Activated naive CD8-positive, alpha-beta T cell treated with anti-CD3 and anti-CD28 coated beads, Interleukin-2, amount 50 U/mL, for 24 hours (primary cell): ENCODE data around the gene PKD1L1.

Experiments used
- ATAC-seq: fragments of 150-1000 bp; cut with Tn5 transposase; one replicate; pipeline ENCODE4 v1.10.0; 2021
- DNase-seq: peaks from one replicate; pipeline ENCODE4 v3.0.0; 2021
- H3K27ac Mint-ChIP-seq: one replicate; pipeline ENCODE4 v1.8.0; 2021; ENCODE audit warnings: mild to moderate bottlenecking, mixed read lengths
- H3K27me3 Mint-ChIP-seq: one replicate; pipeline ENCODE4 v1.8.0; 2021; ENCODE audit warnings: mixed read lengths
- H3K36me3 Mint-ChIP-seq: one replicate; pipeline ENCODE4 v1.8.0; 2021; ENCODE audit warnings: low read depth, mixed read lengths
- H3K4me1 Mint-ChIP-seq: one replicate; pipeline ENCODE4 v1.8.0; 2021; ENCODE audit warnings: mixed read lengths
- H3K4me3 Mint-ChIP-seq: one replicate; pipeline ENCODE4 v1.8.0; 2021; ENCODE audit warnings: mild to moderate bottlenecking, moderate library complexity, mixed read lengths
- H3K9me3 Mint-ChIP-seq: one replicate; pipeline ENCODE4 v1.8.0; 2021; ENCODE audit warnings: mixed read lengths

PKD1L1 gene

GRCh38 chr7:47846138-47846836 lies 102.0 kb downstream of the PKD1L1 start:
- DNase-seq = no peak
- H3K4me1 Mint-ChIP-seq = no peaks in the 10 kb centered on the region
- peaks cover 5% of the 10 kb centered on the region for H3K27me3 Mint-ChIP-seq
- no peaks in the 10 kb centered on the region for H3K9me3 Mint-ChIP-seq
- ATAC-seq = no peak
- H3K27ac Mint-ChIP-seq = no peak overlapping the region
- H3K4me3 Mint-ChIP-seq = no peak overlapping the region
- no peaks in the 10 kb centered on the region for H3K36me3 Mint-ChIP-seq

- H3K27ac Mint-ChIP-seq = no peak overlapping the region
- H3K4me3 Mint-ChIP-seq = no peak overlapping the region
- H3K9me3 Mint-ChIP-seq = no peaks in the 10 kb centered on the region
- H3K4me1 Mint-ChIP-seq = no peaks in the 10 kb centered on the region
- DNase-seq (no peak), ATAC-seq (no peak)
- H3K36me3 Mint-ChIP-seq = no peaks in the 10 kb centered on the region
- peaks cover 5% of the 10 kb centered on the region for H3K27me3 Mint-ChIP-seq
Measured at GRCh38 chr7:47844311-47844710, 104.0 kb downstream of the PKD1L1 start.

DNA sequence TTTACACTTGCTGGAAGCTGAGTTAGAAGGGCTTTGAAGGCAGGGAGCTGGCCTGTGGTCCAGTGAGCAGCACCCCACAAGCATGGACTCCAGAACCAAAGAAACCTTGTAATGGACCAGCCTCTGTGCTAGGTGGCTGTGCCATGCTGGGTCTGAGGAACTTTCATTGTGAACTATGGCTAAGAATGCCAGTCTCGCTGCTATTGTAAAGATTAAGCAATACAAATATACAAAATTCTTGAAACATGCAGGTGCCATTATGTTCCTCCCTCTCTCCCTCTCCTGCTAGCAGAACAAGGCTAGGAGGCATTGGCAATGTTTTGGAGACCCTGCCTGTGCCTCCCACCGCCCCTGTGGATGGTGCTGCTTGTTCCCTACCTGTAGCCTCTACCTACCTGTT lies 105.0 kb downstream of the PKD1L1 start:
- no peaks in the 10 kb centered on the region for H3K9me3 Mint-ChIP-seq
- no peak overlapping the region for H3K4me3 Mint-ChIP-seq
- ATAC-seq (peak; percentile 10), DNase-seq (no peak)
- no peak overlapping the region for H3K27ac Mint-ChIP-seq
- H3K27me3 Mint-ChIP-seq = peaks cover 5% of the 10 kb centered on the region
- no peaks in the 10 kb centered on the region for H3K36me3 Mint-ChIP-seq
- H3K4me1 Mint-ChIP-seq = no peaks in the 10 kb centered on the region

DNA sequence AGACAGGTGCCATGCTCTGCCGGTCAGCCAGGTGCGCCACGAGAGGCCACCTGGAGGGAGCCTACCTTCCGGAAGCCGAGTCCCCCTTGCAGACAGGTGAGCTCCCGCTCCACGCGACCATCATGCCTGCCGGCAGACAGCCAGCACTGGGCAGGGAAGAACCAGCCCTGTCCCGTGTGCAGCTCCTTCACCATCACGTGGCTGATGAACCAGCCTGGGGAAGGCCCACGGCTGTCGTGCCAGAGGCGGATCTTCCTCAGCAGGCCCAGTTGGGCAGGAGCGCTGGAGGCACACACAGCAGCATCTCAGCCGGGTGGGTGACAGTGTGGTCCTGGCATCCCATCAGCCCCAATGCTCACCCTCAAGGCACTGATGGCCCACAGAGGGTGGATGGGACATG lies 108.9 kb downstream of the PKD1L1 start:
- Mint-ChIP-seq H3K9me3 (no peaks in the 10 kb centered on the region), H3K27ac (no peak overlapping the region), H3K36me3 (no peaks in the 10 kb centered on the region), H3K4me1 (no peaks in the 10 kb centered on the region), H3K4me3 (no peak overlapping the region), H3K27me3 (peaks cover 5% of the 10 kb centered on the region)
- DNase-seq (no peak), ATAC-seq (no peak)

DNA sequence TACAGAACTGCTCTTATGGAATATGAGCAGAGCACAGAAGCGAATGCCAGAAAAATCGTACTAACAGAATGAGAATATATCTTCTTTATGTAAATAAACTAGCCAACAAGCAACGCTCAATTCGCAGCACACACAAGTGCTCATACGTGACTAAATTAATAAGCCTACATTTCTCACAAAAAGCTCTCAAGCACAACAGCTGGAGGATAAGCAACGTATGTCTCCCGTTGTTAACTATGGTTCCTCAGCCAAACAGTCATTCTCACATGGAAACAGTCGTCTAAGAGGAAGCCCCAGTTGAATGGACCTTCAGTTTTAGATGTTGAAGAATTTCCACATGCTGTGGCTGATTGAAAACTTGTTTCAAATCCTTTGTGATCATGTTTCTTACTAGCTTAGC lies 110.4 kb downstream of the PKD1L1 start:
- H3K9me3 Mint-ChIP-seq = no peaks in the 10 kb centered on the region
- H3K27me3 Mint-ChIP-seq = peaks cover 5% of the 10 kb centered on the region
- no peak overlapping the region for H3K27ac Mint-ChIP-seq
- ATAC-seq = no peak
- no peak overlapping the region for H3K4me3 Mint-ChIP-seq
- DNase-seq = no peak
- H3K4me1 Mint-ChIP-seq = peaks cover 3% of the 10 kb centered on the region
- H3K36me3 Mint-ChIP-seq = no peaks in the 10 kb centered on the region

DNA sequence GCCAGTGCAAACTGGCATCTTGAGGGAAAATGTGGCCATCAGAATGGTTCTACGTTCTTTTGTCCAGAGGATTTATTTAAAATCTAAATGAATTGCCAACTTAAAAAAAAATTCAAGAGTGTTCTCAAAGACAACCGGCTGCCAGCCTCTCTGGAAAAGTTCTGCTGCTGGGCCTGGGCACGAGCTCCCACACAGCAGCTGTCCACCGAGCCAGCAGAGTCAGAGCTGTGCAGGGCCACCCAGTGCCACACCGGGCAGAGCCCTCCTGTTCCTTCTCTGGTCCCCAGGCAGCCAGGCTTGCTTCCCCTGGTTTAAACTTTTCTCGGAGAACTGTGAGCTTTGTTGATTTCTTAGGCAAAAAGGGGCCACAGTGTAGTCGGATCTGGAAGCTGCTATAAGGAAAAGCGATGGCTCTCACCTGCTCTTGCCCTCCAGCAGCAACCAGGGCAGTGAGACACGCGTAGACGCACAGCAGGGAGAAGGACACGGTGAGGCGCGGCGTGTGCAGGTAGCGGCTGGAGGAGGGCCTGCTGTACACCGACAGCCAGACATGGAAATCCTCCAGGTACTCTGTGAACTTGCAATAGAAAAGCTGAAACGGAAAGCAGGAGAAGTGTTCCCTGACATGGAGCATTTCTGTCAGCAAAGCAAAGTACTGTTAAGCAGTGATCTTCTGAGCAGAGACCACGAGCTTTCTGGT lies 111.6 kb downstream of the PKD1L1 start:
- Mint-ChIP-seq H3K27me3 (no peaks in the 10 kb centered on the region), H3K4me1 (peaks cover 3% of the 10 kb centered on the region), H3K9me3 (no peaks in the 10 kb centered on the region), H3K27ac (no peak overlapping the region), H3K36me3 (no peaks in the 10 kb centered on the region), H3K4me3 (no peak overlapping the region)
- DNase-seq = no peak
- no peak for ATAC-seq

- no peak overlapping the region for H3K27ac Mint-ChIP-seq
- H3K9me3 Mint-ChIP-seq = no peaks in the 10 kb centered on the region
- no peaks in the 10 kb centered on the region for H3K27me3 Mint-ChIP-seq
- ATAC-seq (no peak), DNase-seq (no peak)
- H3K4me3 Mint-ChIP-seq = no peak overlapping the region
- peaks cover 3% of the 10 kb centered on the region for H3K4me1 Mint-ChIP-seq
- H3K36me3 Mint-ChIP-seq = no peaks in the 10 kb centered on the region
Measured at GRCh38 chr7:47836080-47836479, 112.2 kb downstream of the PKD1L1 start.

GRCh38 chr7:47833211-47833610 lies 115.1 kb downstream of the PKD1L1 start:
- no peak for DNase-seq
- Mint-ChIP-seq H3K4me1 (peaks cover 3% of the 10 kb centered on the region), H3K4me3 (no peak overlapping the region), H3K36me3 (no peaks in the 10 kb centered on the region), H3K27ac (no peak overlapping the region), H3K9me3 (no peaks in the 10 kb centered on the region), H3K27me3 (no peaks in the 10 kb centered on the region)
- ATAC-seq = no peak

- H3K4me1 Mint-ChIP-seq = peaks cover 3% of the 10 kb centered on the region
- ATAC-seq (no peak), DNase-seq (no peak)
- H3K9me3 Mint-ChIP-seq = no peaks in the 10 kb centered on the region
- no peaks in the 10 kb centered on the region for H3K27me3 Mint-ChIP-seq
- no peak overlapping the region for H3K4me3 Mint-ChIP-seq
- H3K36me3 Mint-ChIP-seq = no peaks in the 10 kb centered on the region
- no peak overlapping the region for H3K27ac Mint-ChIP-seq
Measured at GRCh38 chr7:47832105-47832715, 116.1 kb downstream of the PKD1L1 start.

DNA sequence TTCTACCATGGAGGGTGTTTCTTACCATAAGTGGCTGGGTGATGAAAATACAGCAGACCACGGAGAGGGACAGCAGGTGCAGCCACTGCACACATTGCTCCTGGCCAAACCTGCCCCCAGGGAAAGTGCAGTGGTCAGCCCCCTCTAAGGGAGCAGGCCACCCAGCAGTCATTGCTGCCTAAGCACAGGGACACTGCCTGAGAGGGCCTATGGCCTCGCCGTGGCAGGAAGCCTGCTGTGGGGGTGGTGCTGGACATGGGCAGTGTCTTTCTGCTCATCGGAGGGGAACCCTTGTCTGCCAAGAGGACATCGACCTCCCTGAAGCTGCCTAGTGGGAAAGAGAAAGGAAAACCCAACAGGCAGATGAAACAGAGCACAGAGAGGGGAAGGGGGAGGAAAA lies 118.3 kb downstream of the PKD1L1 start:
- Mint-ChIP-seq H3K9me3 (no peaks in the 10 kb centered on the region), H3K27ac (no peak overlapping the region), H3K4me1 (peaks cover 3% of the 10 kb centered on the region), H3K4me3 (no peak overlapping the region), H3K36me3 (no peaks in the 10 kb centered on the region), H3K27me3 (no peaks in the 10 kb centered on the region)
- ATAC-seq (no peak), DNase-seq (no peak)

DNA sequence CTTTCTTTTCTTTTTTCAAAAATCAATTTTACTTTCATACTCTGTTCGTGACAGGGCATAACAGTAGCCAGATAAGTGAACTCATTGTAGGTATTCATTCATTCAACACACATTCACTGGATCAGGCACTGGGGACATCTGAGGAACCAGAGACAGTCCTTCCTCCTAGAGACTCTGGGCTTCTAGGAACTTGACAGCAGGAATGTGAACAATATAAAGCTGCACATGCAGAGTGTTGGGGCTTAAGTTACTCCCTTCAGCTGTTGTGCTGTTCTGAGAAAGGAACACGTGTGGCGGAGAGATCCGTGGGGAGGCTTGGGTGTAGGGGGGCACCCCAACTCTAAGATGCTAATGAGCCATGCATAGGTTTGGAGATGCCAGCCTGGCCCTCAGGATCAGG lies 120.4 kb downstream of the PKD1L1 start:
- Mint-ChIP-seq H3K27me3 (no peaks in the 10 kb centered on the region), H3K9me3 (no peaks in the 10 kb centered on the region), H3K4me3 (no peak overlapping the region), H3K27ac (no peak overlapping the region), H3K36me3 (no peaks in the 10 kb centered on the region), H3K4me1 (no peaks in the 10 kb centered on the region)
- DNase-seq = no peak
- ATAC-seq = no peak

DNA sequence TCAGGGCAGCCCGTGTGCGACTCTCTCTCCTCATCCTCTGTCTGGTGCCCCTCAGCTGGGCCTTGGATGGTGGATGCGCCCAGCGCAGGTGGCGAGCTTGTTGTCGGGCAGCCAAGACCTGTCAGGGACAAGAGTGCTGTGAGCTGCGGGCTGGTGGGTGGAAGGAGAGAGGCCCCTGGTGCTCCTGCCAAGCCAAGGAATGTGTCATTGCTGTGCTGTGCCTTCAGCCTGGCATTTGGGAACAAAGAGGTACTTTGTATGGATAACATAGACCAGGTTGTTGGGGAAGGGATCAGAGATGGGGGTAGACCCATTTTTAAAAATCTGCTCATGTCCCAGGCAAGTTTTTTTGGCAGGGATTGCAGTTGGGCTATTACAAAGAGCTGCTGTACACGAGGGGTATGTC lies 120.9 kb downstream of the PKD1L1 start:
- no peak for ATAC-seq
- no peak for DNase-seq
- Mint-ChIP-seq H3K9me3 (no peaks in the 10 kb centered on the region), H3K36me3 (no peaks in the 10 kb centered on the region), H3K4me1 (no peaks in the 10 kb centered on the region), H3K27me3 (no peaks in the 10 kb centered on the region), H3K27ac (no peak overlapping the region), H3K4me3 (no peak overlapping the region)

DNA sequence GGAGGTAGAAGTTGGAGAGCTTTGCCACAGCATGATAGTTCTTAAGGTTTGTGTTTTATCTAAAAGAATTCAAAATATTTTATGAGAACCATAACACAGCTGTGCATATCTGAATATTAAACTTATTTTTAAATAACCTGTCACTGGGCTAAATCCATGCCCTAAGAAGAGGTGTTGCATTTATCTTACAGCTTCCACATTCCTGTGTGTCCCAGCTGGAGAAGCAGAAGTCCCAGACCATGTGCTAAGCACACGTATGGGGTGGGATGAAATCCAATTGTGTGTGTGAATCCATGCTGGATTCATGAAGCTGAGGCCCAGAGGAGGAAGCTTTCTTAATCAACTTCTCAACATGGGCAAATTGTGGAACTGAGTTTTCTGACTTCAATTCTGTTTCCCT lies 121.5 kb downstream of the PKD1L1 start:
- no peak overlapping the region for H3K4me3 Mint-ChIP-seq
- H3K27me3 Mint-ChIP-seq = no peaks in the 10 kb centered on the region

DNA sequence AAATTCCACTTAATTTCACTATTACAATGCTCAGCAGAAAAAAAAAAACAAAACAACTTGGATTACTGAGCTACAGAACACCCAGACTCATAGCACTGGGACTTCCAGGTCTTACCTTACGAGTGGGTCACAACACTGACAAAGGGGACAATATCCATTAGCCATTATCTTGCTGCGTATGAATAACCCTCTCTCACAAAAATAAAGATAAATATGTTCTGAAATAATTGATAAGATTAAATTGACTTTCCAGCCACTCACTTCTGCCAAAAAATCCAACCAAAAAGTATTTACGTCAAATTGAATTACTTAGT lies 128.7 kb downstream of the PKD1L1 start:
- ATAC-seq = no peak
- Mint-ChIP-seq H3K36me3 (no peaks in the 10 kb centered on the region), H3K4me1 (no peaks in the 10 kb centered on the region)

More for the DNA sequence above, 121.5 kb downstream of the PKD1L1 start:
- no peaks in the 10 kb centered on the region for H3K36me3 Mint-ChIP-seq
- no peak for DNase-seq
- no peak overlapping the region for H3K27ac Mint-ChIP-seq
- no peaks in the 10 kb centered on the region for H3K4me1 Mint-ChIP-seq
- no peak for ATAC-seq
- no peaks in the 10 kb centered on the region for H3K9me3 Mint-ChIP-seq

GRCh38 chr7:47818796-47819606 lies 129.3 kb downstream of the PKD1L1 start:
- no peak overlapping the region for H3K27ac Mint-ChIP-seq
- no peak for ATAC-seq

More for the DNA sequence above, 128.7 kb downstream of the PKD1L1 start:
- H3K4me3 Mint-ChIP-seq = no peak overlapping the region
- DNase-seq = no peak
- no peak overlapping the region for H3K27ac Mint-ChIP-seq
- H3K9me3 Mint-ChIP-seq = no peaks in the 10 kb centered on the region
- H3K27me3 Mint-ChIP-seq = no peaks in the 10 kb centered on the region

More at GRCh38 chr7:47818796-47819606, 129.3 kb downstream of the PKD1L1 start:
- peak; percentile 63 for DNase-seq
- Mint-ChIP-seq H3K27me3 (no peaks in the 10 kb centered on the region), H3K4me1 (no peaks in the 10 kb centered on the region), H3K36me3 (no peaks in the 10 kb centered on the region), H3K4me3 (no peak overlapping the region), H3K9me3 (no peaks in the 10 kb centered on the region)
